Measurements from ENCODE around the gene CCZ1B. TPM values are rescaled to one million over a fixed set of nuclear protein-coding genes. Genes with fewer than 3 reads are reported as not detected.
"Not testable (repeated sequence)": the region's sequence is repeated elsewhere in the genome, so short reads cannot be mapped to it uniquely, and the experiment has no call there.

The CCZ1B gene
- total RNA-seq, 1 donor from 2014 or later: 83.0 TPM

- Histone ChIP-seq H3K27ac (ENCODE audit: low read depth, low read length) (no peak overlapping the region), H3K9ac (ENCODE audit: low read depth in 1 of 3, low read length in 3 of 3) (no peak overlapping the region), H3K27me3 (ENCODE audit: control insufficient read depth in 3 of 3, insufficient read depth in 3 of 3, low read length in 3 of 3) (peaks cover 4 to 19% (median 10%) of the 10 kb centered on the region in 3 donors), H3K4me1 (ENCODE audit: control insufficient read depth in 3 of 3, insufficient read depth in 3 of 3, low read length in 3 of 3) (no peaks in the 10 kb centered on the region), H3K9me3 (ENCODE audit: control insufficient read depth in 3 of 3, low read length in 3 of 3) (no peaks in the 10 kb centered on the region), H3K36me3 (ENCODE audit: control insufficient read depth in 3 of 3, insufficient read depth in 3 of 3, low read length in 3 of 3) (no peaks in the 10 kb centered on the region), H3K4me3 (ENCODE audit: low read length in 3 of 3) (no peak overlapping the region)
Measured at GRCh38 chr7:6833636-6834035, 7.6 kb upstream of the CCZ1B start.

GRCh38 chr7:6831018-6831725 is 5.1 kb upstream of the CCZ1B start:
- no peaks in the 10 kb centered on the region for H3K4me1 ChIP-seq (ENCODE audit: control insufficient read depth in 3 of 3, insufficient read depth in 3 of 3, low read length in 3 of 3)
- no peak overlapping the region for H3K9ac ChIP-seq (ENCODE audit: low read depth in 1 of 3, low read length in 3 of 3)
- no peak overlapping the region for H3K4me3 ChIP-seq (ENCODE audit: low read length in 3 of 3)
- no peak overlapping the region for H3K27ac ChIP-seq (ENCODE audit: low read depth, low read length)
- no peaks in the 10 kb centered on the region for H3K9me3 ChIP-seq (ENCODE audit: control insufficient read depth in 3 of 3, low read length in 3 of 3)
- H3K36me3 ChIP-seq (ENCODE audit: control insufficient read depth in 3 of 3, insufficient read depth in 3 of 3, low read length in 3 of 3): no peaks in the 10 kb centered on the region
- peaks cover 4 to 19% (median 10%) of the 10 kb centered on the region in 3 donors for H3K27me3 ChIP-seq (ENCODE audit: control insufficient read depth in 3 of 3, insufficient read depth in 3 of 3, low read length in 3 of 3)

GRCh38 chr7:6830026-6830425 is 4.0 kb upstream of the CCZ1B start:
- H3K36me3 ChIP-seq (ENCODE audit: control insufficient read depth in 3 of 3, insufficient read depth in 3 of 3, low read length in 3 of 3); H3K9ac ChIP-seq (ENCODE audit: low read depth in 1 of 3, low read length in 3 of 3); H3K27ac ChIP-seq (ENCODE audit: low read depth, low read length); H3K9me3 ChIP-seq (ENCODE audit: control insufficient read depth in 3 of 3, low read length in 3 of 3); H3K4me3 ChIP-seq (ENCODE audit: low read length in 3 of 3); H3K4me1 ChIP-seq (ENCODE audit: control insufficient read depth in 3 of 3, insufficient read depth in 3 of 3, low read length in 3 of 3): not testable (repeated sequence)
- H3K27me3 ChIP-seq (ENCODE audit: control insufficient read depth in 3 of 3, insufficient read depth in 3 of 3, low read length in 3 of 3): peaks cover 4 to 19% (median 10%) of the 10 kb centered on the region in 3 donors

- peaks cover 4 to 19% (median 10%) of the 10 kb centered on the region in 3 donors for H3K27me3 ChIP-seq (ENCODE audit: control insufficient read depth in 3 of 3, insufficient read depth in 3 of 3, low read length in 3 of 3)
- H3K4me1 ChIP-seq (ENCODE audit: control insufficient read depth in 3 of 3, insufficient read depth in 3 of 3, low read length in 3 of 3); H3K4me3 ChIP-seq (ENCODE audit: low read length in 3 of 3); H3K9ac ChIP-seq (ENCODE audit: low read depth in 1 of 3, low read length in 3 of 3); H3K27ac ChIP-seq (ENCODE audit: low read depth, low read length); H3K9me3 ChIP-seq (ENCODE audit: control insufficient read depth in 3 of 3, low read length in 3 of 3); H3K36me3 ChIP-seq (ENCODE audit: control insufficient read depth in 3 of 3, insufficient read depth in 3 of 3, low read length in 3 of 3): not testable (repeated sequence)
Measured at GRCh38 chr7:6829616-6830015, 3.5 kb upstream of the CCZ1B start.

GRCh38 chr7:6827180-6827579 is 1.1 kb upstream of the CCZ1B start:
- not testable (repeated sequence) for H3K4me1 ChIP-seq (ENCODE audit: control insufficient read depth in 3 of 3, insufficient read depth in 3 of 3, low read length in 3 of 3); H3K36me3 ChIP-seq (ENCODE audit: control insufficient read depth in 3 of 3, insufficient read depth in 3 of 3, low read length in 3 of 3); H3K27ac ChIP-seq (ENCODE audit: low read depth, low read length); H3K27me3 ChIP-seq (ENCODE audit: control insufficient read depth in 3 of 3, insufficient read depth in 3 of 3, low read length in 3 of 3); H3K9ac ChIP-seq (ENCODE audit: low read depth in 1 of 3, low read length in 3 of 3); H3K4me3 ChIP-seq (ENCODE audit: low read length in 3 of 3); H3K9me3 ChIP-seq (ENCODE audit: control insufficient read depth in 3 of 3, low read length in 3 of 3)

- not testable (repeated sequence) for H3K9ac ChIP-seq (ENCODE audit: low read depth in 1 of 3, low read length in 3 of 3); H3K9me3 ChIP-seq (ENCODE audit: control insufficient read depth in 3 of 3, low read length in 3 of 3); H3K4me3 ChIP-seq (ENCODE audit: low read length in 3 of 3); H3K27ac ChIP-seq (ENCODE audit: low read depth, low read length); H3K27me3 ChIP-seq (ENCODE audit: control insufficient read depth in 3 of 3, insufficient read depth in 3 of 3, low read length in 3 of 3); H3K4me1 ChIP-seq (ENCODE audit: control insufficient read depth in 3 of 3, insufficient read depth in 3 of 3, low read length in 3 of 3); H3K36me3 ChIP-seq (ENCODE audit: control insufficient read depth in 3 of 3, insufficient read depth in 3 of 3, low read length in 3 of 3)
Measured at GRCh38 chr7:6825236-6826125, 594 bp downstream of the CCZ1B start.

GRCh38 chr7:6821622-6822021 is 4.5 kb downstream of the CCZ1B start:
- not testable (repeated sequence) for H3K9ac ChIP-seq (ENCODE audit: low read depth in 1 of 3, low read length in 3 of 3); H3K36me3 ChIP-seq (ENCODE audit: control insufficient read depth in 3 of 3, insufficient read depth in 3 of 3, low read length in 3 of 3); H3K27me3 ChIP-seq (ENCODE audit: control insufficient read depth in 3 of 3, insufficient read depth in 3 of 3, low read length in 3 of 3); H3K27ac ChIP-seq (ENCODE audit: low read depth, low read length); H3K4me1 ChIP-seq (ENCODE audit: control insufficient read depth in 3 of 3, insufficient read depth in 3 of 3, low read length in 3 of 3); H3K9me3 ChIP-seq (ENCODE audit: control insufficient read depth in 3 of 3, low read length in 3 of 3); H3K4me3 ChIP-seq (ENCODE audit: low read length in 3 of 3)

GRCh38 chr7:6815470-6815869 is 10.6 kb downstream of the CCZ1B start:
- not testable (repeated sequence) for H3K9me3 ChIP-seq (ENCODE audit: control insufficient read depth in 3 of 3, low read length in 3 of 3); H3K36me3 ChIP-seq (ENCODE audit: control insufficient read depth in 3 of 3, insufficient read depth in 3 of 3, low read length in 3 of 3); H3K27ac ChIP-seq (ENCODE audit: low read depth, low read length); H3K4me3 ChIP-seq (ENCODE audit: low read length in 3 of 3); H3K9ac ChIP-seq (ENCODE audit: low read depth in 1 of 3, low read length in 3 of 3); H3K27me3 ChIP-seq (ENCODE audit: control insufficient read depth in 3 of 3, insufficient read depth in 3 of 3, low read length in 3 of 3); H3K4me1 ChIP-seq (ENCODE audit: control insufficient read depth in 3 of 3, insufficient read depth in 3 of 3, low read length in 3 of 3)

GRCh38 chr7:6813011-6813410 is 13.1 kb downstream of the CCZ1B start:
- H3K9me3 ChIP-seq (ENCODE audit: control insufficient read depth in 3 of 3, low read length in 3 of 3); H3K27me3 ChIP-seq (ENCODE audit: control insufficient read depth in 3 of 3, insufficient read depth in 3 of 3, low read length in 3 of 3); H3K4me3 ChIP-seq (ENCODE audit: low read length in 3 of 3); H3K9ac ChIP-seq (ENCODE audit: low read depth in 1 of 3, low read length in 3 of 3); H3K27ac ChIP-seq (ENCODE audit: low read depth, low read length); H3K4me1 ChIP-seq (ENCODE audit: control insufficient read depth in 3 of 3, insufficient read depth in 3 of 3, low read length in 3 of 3); H3K36me3 ChIP-seq (ENCODE audit: control insufficient read depth in 3 of 3, insufficient read depth in 3 of 3, low read length in 3 of 3): not testable (repeated sequence)

- not testable (repeated sequence) for H3K4me3 ChIP-seq (ENCODE audit: low read length in 3 of 3)
Measured at GRCh38 chr7:6807959-6808358, 18.1 kb downstream of the CCZ1B start.

More at GRCh38 chr7:6807959-6808358, 18.1 kb downstream of the CCZ1B start:
- not testable (repeated sequence) for H3K4me1 ChIP-seq (ENCODE audit: control insufficient read depth in 3 of 3, insufficient read depth in 3 of 3, low read length in 3 of 3); H3K27ac ChIP-seq (ENCODE audit: low read depth, low read length); H3K27me3 ChIP-seq (ENCODE audit: control insufficient read depth in 3 of 3, insufficient read depth in 3 of 3, low read length in 3 of 3); H3K9ac ChIP-seq (ENCODE audit: low read depth in 1 of 3, low read length in 3 of 3); H3K36me3 ChIP-seq (ENCODE audit: control insufficient read depth in 3 of 3, insufficient read depth in 3 of 3, low read length in 3 of 3); H3K9me3 ChIP-seq (ENCODE audit: control insufficient read depth in 3 of 3, low read length in 3 of 3)
